ENCODE results near the gene FAM163A.
"Not testable (repeated sequence)": the region's sequence is repeated elsewhere in the genome, so short reads cannot be mapped to it uniquely, and the experiment has no call there.

The FAM163A gene

DNA sequence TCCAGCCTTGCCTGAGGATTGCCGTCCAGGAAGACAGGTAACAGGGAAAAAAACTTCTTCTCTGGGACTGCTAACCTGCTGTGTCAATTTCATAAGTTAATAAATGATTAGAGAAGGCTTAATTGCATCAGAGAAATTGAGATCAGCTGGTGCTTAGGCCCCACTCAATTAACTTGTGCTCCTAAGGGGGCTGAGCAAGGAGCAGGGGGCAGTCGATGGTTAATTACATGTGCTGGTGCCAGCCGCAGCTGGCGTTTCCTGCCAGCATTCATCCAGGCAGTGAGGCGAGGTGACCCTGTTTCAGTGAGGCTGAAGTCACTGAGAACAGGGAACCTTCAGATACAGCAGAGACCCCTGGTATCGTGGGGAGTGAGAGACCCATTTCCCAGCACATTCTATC lies 60.0 kb downstream of the FAM163A start:
- Histone ChIP-seq H2AK5ac (ENCODE audit: low read depth, low read length) (no peak overlapping the region), H2BK15ac (ENCODE audit: low read length) (no peak overlapping the region), H3K4ac (ENCODE audit: low read length) (no peak overlapping the region), H3K14ac (ENCODE audit: low read length) (no peak overlapping the region), H2BK5ac (ENCODE audit: low read length) (no peak overlapping the region), H3K4me2 (ENCODE audit: insufficient read depth, low read length, poor library complexity, severe bottlenecking) (no peak overlapping the region), H3K4me3 (ENCODE audit: low read length in 2 of 2) (no peak overlapping the region), H3K36me3 (replicated peaks in 1 of 2; ENCODE audit: control insufficient read depth in 2 of 2, insufficient read depth in 2 of 2, low read length in 2 of 2) (no peaks in the 10 kb centered on the region), H3K18ac (ENCODE audit: low read length) (peak overlapping the region; percentile 27), H2BK12ac (ENCODE audit: low read length) (no peak overlapping the region), H3K79me1 (ENCODE audit: low read depth, low read length) (no peaks in the 10 kb centered on the region), H2AFZ (ENCODE audit: low read length) (no peak overlapping the region), H3K9me3 (replicated peaks in 1 of 2; ENCODE audit: control insufficient read depth in 2 of 2, insufficient read depth in 1 of 2, low read depth in 1 of 2, low read length in 2 of 2) (no peaks in the 10 kb centered on the region), H4K8ac (ENCODE audit: low read depth, low read length) (no peak overlapping the region), H2BK120ac (ENCODE audit: low read depth, low read length) (no peak overlapping the region), H4K91ac (ENCODE audit: low read depth, low read length, poor library complexity) (no peak overlapping the region), H3K23ac (ENCODE audit: low read depth, low read length, poor library complexity) (no peak overlapping the region), H3K9ac (ENCODE audit: low read depth, low read length, poor library complexity) (no peak overlapping the region), H3K27me3 (ENCODE audit: control insufficient read depth in 3 of 3, insufficient read depth in 3 of 3, low read depth in 1 of 3, low read length in 3 of 3) (peaks cover 0 to 52% (median 0%) of the 10 kb centered on the region in 3 experiments), H3K4me1 (ENCODE audit: control insufficient read depth in 2 of 2, insufficient read depth in 1 of 2, low read depth in 1 of 2, low read length in 2 of 2) (no peaks in the 10 kb centered on the region), H3K27ac (replicated peaks; ENCODE audit: low read length) (no peak overlapping the region)
- no peak for DNase-seq (ENCODE audit: low spot score)
- no CpG with 5 or more reads among the region's 6 CpGs for WGBS, 2 donors (ENCODE audit: extremely low coverage in 2 of 2, insufficient read length in 2 of 2, insufficient replicate concordance in 1 of 2)

DNA sequence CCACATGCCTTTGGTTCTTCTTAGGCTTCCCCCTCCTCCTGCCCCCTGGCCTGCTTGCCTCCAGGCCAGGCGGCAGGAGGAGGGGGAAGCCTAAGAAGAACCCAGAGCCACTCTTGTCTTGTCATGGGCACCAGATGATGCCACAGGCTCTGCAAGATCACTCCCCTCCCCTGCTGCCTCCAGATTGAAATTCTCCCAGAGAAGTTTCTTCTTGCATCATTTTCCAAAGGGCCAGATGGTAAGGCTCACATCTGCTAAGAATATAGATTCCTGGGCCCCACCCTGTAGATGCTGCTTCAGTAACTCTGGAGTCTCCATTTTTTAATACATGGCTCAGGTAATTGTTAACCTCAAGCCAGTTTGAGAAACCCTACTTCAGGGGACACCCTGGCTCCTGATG lies 60.8 kb downstream of the FAM163A start:
- Histone ChIP-seq H2BK15ac (ENCODE audit: low read length) (no peak overlapping the region), H3K18ac (ENCODE audit: low read length) (no peak overlapping the region), H3K4ac (ENCODE audit: low read length) (no peak overlapping the region), H3K23ac (ENCODE audit: low read depth, low read length, poor library complexity) (no peak overlapping the region), H3K4me2 (ENCODE audit: insufficient read depth, low read length, poor library complexity, severe bottlenecking) (no peak overlapping the region), H3K79me1 (ENCODE audit: low read depth, low read length) (no peaks in the 10 kb centered on the region), H3K4me3 (ENCODE audit: low read length in 2 of 2) (no peak overlapping the region), H3K27me3 (ENCODE audit: control insufficient read depth in 3 of 3, insufficient read depth in 3 of 3, low read depth in 1 of 3, low read length in 3 of 3) (peaks cover 0 to 45% (median 0%) of the 10 kb centered on the region in 3 experiments), H2BK120ac (ENCODE audit: low read depth, low read length) (no peak overlapping the region), H4K8ac (ENCODE audit: low read depth, low read length) (no peak overlapping the region), H3K27ac (replicated peaks; ENCODE audit: low read length) (no peak overlapping the region), H3K14ac (ENCODE audit: low read length) (no peak overlapping the region), H2BK5ac (ENCODE audit: low read length) (no peak overlapping the region), H2BK12ac (ENCODE audit: low read length) (no peak overlapping the region), H3K9ac (ENCODE audit: low read depth, low read length, poor library complexity) (no peak overlapping the region), H2AK5ac (ENCODE audit: low read depth, low read length) (no peak overlapping the region), H3K36me3 (replicated peaks in 1 of 2; ENCODE audit: control insufficient read depth in 2 of 2, insufficient read depth in 2 of 2, low read length in 2 of 2) (no peaks in the 10 kb centered on the region), H3K9me3 (replicated peaks in 1 of 2; ENCODE audit: control insufficient read depth in 2 of 2, insufficient read depth in 1 of 2, low read depth in 1 of 2, low read length in 2 of 2) (no peaks in the 10 kb centered on the region), H3K4me1 (ENCODE audit: control insufficient read depth in 2 of 2, insufficient read depth in 1 of 2, low read depth in 1 of 2, low read length in 2 of 2) (no peaks in the 10 kb centered on the region), H4K91ac (ENCODE audit: low read depth, low read length, poor library complexity) (no peak overlapping the region), H2AFZ (ENCODE audit: low read length) (no peak overlapping the region)
- no CpG with 5 or more reads among the region's 1 CpG for WGBS, 2 donors (ENCODE audit: extremely low coverage in 2 of 2, insufficient read length in 2 of 2, insufficient replicate concordance in 1 of 2)
- no peak for DNase-seq (ENCODE audit: low spot score)

DNA sequence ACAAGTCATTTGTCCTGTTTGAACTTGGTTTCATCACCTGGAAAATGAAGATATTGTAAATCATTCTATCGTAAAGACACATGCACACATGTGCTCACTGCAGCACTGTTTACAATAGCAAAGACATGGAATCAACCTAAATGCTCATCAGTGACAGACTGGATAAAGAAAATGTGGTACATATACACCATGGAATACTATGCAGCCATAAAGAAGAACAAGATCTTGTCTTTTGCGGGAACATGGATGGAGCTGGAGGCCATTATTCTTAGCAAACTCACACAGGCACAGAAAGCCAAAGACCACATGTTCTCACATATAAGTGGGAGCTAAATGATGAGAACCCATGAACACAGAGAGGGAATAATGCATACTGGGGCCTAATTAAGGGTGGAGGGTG lies 61.3 kb downstream of the FAM163A start:
- H3K4ac ChIP-seq (ENCODE audit: low read length); H3K79me1 ChIP-seq (ENCODE audit: low read depth, low read length); H2AK5ac ChIP-seq (ENCODE audit: low read depth, low read length); H4K8ac ChIP-seq (ENCODE audit: low read depth, low read length); H3K9me3 ChIP-seq (replicated peaks in 1 of 2; ENCODE audit: control insufficient read depth in 2 of 2, insufficient read depth in 1 of 2, low read depth in 1 of 2, low read length in 2 of 2); H2BK120ac ChIP-seq (ENCODE audit: low read depth, low read length); H2BK5ac ChIP-seq (ENCODE audit: low read length); H3K9ac ChIP-seq (ENCODE audit: low read depth, low read length, poor library complexity); H3K4me1 ChIP-seq (ENCODE audit: control insufficient read depth in 2 of 2, insufficient read depth in 1 of 2, low read depth in 1 of 2, low read length in 2 of 2); H3K18ac ChIP-seq (ENCODE audit: low read length); H3K23ac ChIP-seq (ENCODE audit: low read depth, low read length, poor library complexity); H2BK15ac ChIP-seq (ENCODE audit: low read length); H3K27ac ChIP-seq (replicated peaks; ENCODE audit: low read length); H4K91ac ChIP-seq (ENCODE audit: low read depth, low read length, poor library complexity); H3K36me3 ChIP-seq (replicated peaks in 1 of 2; ENCODE audit: control insufficient read depth in 2 of 2, insufficient read depth in 2 of 2, low read length in 2 of 2); DNase-seq (ENCODE audit: low spot score); H3K14ac ChIP-seq (ENCODE audit: low read length); H3K4me3 ChIP-seq (ENCODE audit: low read length in 2 of 2); H2AFZ ChIP-seq (ENCODE audit: low read length); H2BK12ac ChIP-seq (ENCODE audit: low read length); H3K4me2 ChIP-seq (ENCODE audit: insufficient read depth, low read length, poor library complexity, severe bottlenecking): not testable (repeated sequence)
- no CpG with 5 or more reads among the region's 2 CpGs for WGBS, 2 donors (ENCODE audit: extremely low coverage in 2 of 2, insufficient read length in 2 of 2, insufficient replicate concordance in 1 of 2)
- peaks cover 0 to 45% (median 0%) of the 10 kb centered on the region in 3 experiments for H3K27me3 ChIP-seq (ENCODE audit: control insufficient read depth in 3 of 3, insufficient read depth in 3 of 3, low read depth in 1 of 3, low read length in 3 of 3)

DNA sequence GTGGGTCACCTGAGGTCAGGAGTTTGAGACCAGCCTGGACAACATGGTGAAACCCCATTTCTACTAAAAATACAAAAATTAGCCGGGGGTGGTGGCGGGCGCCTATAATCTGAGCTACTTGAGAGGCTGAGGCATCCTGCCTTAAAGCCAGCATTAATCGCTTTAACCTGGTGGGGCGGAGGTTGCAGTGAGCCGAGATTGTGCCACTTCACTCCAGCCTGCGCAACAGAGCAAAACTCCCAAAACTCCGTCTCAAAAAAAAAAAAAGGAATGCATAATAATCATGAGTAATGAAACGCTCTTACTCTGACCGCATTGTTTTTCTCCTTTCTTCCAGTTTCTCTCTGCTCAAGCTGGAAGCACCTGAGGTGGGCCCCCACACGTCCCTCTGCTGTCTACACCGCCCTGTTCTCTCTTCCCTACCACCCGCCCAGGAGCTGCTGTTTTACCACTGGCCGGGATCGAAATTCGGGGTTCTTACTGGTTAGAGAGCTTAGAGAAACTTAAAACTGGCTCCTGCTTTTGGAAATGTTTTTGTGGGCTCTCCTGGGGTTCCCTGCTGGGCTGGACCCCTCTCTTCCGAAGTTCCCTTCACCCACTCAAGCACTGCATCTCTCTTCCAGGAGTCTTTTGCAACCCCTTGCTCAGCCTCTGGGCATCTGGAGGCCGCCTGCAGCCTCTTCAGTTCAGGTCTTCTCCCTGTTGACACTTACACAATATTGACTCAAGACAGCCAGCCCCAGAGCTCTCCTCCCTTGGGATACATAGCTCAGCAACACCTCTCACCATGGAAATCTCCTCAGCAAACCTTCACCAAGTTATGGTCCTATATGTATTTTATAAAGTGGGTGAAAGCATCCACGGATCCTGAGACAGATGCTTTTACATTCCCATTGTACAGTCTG lies 62.5 kb downstream of the FAM163A start:
- no CpG with 5 or more reads among the region's 19 CpGs for WGBS, 2 donors (ENCODE audit: extremely low coverage in 2 of 2, insufficient read length in 2 of 2, insufficient replicate concordance in 1 of 2)
- Histone ChIP-seq H3K9ac (ENCODE audit: low read depth, low read length, poor library complexity) (no peak overlapping the region), H3K18ac (ENCODE audit: low read length) (no peak overlapping the region), H3K27me3 (ENCODE audit: control insufficient read depth in 3 of 3, insufficient read depth in 3 of 3, low read depth in 1 of 3, low read length in 3 of 3) (peaks cover 0 to 48% (median 0%) of the 10 kb centered on the region in 3 experiments), H4K8ac (ENCODE audit: low read depth, low read length) (no peak overlapping the region), H3K14ac (ENCODE audit: low read length) (no peak overlapping the region), H4K91ac (ENCODE audit: low read depth, low read length, poor library complexity) (no peak overlapping the region), H3K36me3 (replicated peaks in 1 of 2; ENCODE audit: control insufficient read depth in 2 of 2, insufficient read depth in 2 of 2, low read length in 2 of 2) (no peaks in the 10 kb centered on the region), H3K4me2 (ENCODE audit: insufficient read depth, low read length, poor library complexity, severe bottlenecking) (no peak overlapping the region), H2AK5ac (ENCODE audit: low read depth, low read length) (no peak overlapping the region), H2BK120ac (ENCODE audit: low read depth, low read length) (no peak overlapping the region), H3K27ac (replicated peaks; ENCODE audit: low read length) (no peak overlapping the region), H2BK5ac (ENCODE audit: low read length) (no peak overlapping the region), H3K4me3 (ENCODE audit: low read length in 2 of 2) (no peak overlapping the region), H3K79me1 (ENCODE audit: low read depth, low read length) (no peaks in the 10 kb centered on the region), H3K9me3 (replicated peaks in 1 of 2; ENCODE audit: control insufficient read depth in 2 of 2, insufficient read depth in 1 of 2, low read depth in 1 of 2, low read length in 2 of 2) (no peaks in the 10 kb centered on the region), H3K23ac (ENCODE audit: low read depth, low read length, poor library complexity) (no peak overlapping the region), H2BK15ac (ENCODE audit: low read length) (no peak overlapping the region), H2AFZ (ENCODE audit: low read length) (no peak overlapping the region), H3K4ac (ENCODE audit: low read length) (no peak overlapping the region), H3K4me1 (ENCODE audit: control insufficient read depth in 2 of 2, insufficient read depth in 1 of 2, low read depth in 1 of 2, low read length in 2 of 2) (no peaks in the 10 kb centered on the region), H2BK12ac (ENCODE audit: low read length) (no peak overlapping the region)
- DNase-seq (ENCODE audit: low spot score), result no peak
